ENCODE results near the gene RASA4. TPM values are rescaled to one million over a fixed set of nuclear protein-coding genes. Genes with fewer than 3 reads are reported as not detected.
A peak's percentile ranks its signal among the peaks of the same experiment; 100 is the strongest.
"Not testable (repeated sequence)": the region's sequence is repeated elsewhere in the genome, so short reads cannot be mapped to it uniquely, and the experiment has no call there.

RASA4 gene
- polyA plus RNA-seq (2012; rRNA removed): 29.2 and 31.7 TPM in 2 replicates
- polyA plus RNA-seq (2012; cell fraction: cytosol; rRNA removed): 9.6 and 18.6 TPM in 2 replicates
- polyA plus RNA-seq (2012; cell fraction: nucleus; rRNA removed): 139 and 250 TPM in 2 replicates

DNA sequence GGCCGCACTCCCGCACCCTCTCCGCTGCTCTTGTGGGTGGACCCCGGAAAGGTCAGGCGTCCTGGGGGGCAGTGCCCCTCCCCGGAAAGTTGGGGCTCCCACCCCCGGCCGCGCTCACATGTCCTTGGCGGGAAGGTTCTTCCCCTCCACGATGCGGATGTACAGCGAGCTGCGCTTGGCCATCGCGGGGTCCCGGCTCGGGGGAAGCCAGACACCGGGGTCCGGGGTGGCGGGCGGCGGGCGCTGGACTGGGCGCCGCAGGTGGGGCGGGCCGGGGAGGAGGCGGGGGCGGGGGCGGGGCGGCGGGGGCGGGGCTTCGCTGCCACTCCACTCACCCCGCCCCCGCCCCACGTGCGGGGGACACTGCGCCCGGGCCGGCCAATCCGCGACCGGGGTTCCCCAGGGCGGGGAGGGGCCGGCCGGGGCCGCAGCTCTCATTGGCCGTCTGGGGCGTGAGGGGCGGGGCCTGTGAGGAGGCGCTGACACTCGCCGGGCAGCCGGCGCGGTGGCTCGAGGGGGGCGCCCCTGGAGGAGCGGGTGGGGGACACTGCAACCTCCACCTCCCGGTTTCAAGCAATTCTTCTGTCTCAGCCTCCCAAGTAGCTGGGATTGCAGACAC is at the start of gene RASA4:
TSS of gene RASA4 (minus strand) at position 250 of the 619 bp plus-strand sequence. CDS start at position 183, 67 bp downstream.
- CTCF ChIA-PET; H4K20me1 ChIP-seq (ENCODE audit: insufficient read depth); H3K4me1 ChIP-seq (ENCODE audit: control insufficient read depth in 1 of 2, insufficient read depth in 2 of 2, low read depth in 1 of 2, low read length in 1 of 2); H3K27ac ChIP-seq (ENCODE audit: low read depth in 2 of 2, low read length in 1 of 2); POLR2A ChIA-PET; H3K36me3 ChIP-seq (replicated peaks in 1 of 2; ENCODE audit: control insufficient read depth in 1 of 2, insufficient read depth in 2 of 2, low read length in 1 of 2); H3F3A ChIP-seq (replicated peaks; ENCODE audit: insufficient read depth); H3K9me3 ChIP-seq; H3K27me3 ChIP-seq (ENCODE audit: insufficient read depth); DNase-seq; H2AFZ ChIP-seq (ENCODE audit: low read depth); H3K9me2 ChIP-seq; H3K79me2 ChIP-seq (ENCODE audit: insufficient read depth): not testable (repeated sequence)
- WGBS (ENCODE audit: low lambda C conversion rate): 2% methylated on average over 14 of the region's 62 CpGs
- peak within 1 kb of the TSS in 1 of 2 experiments; percentile 46; a peak in 2 of 4 replicates for H3K4me3 ChIP-seq (ENCODE audit: low read depth in 2 of 2, low read length in 1 of 2)
- peak within 1 kb of the TSS; percentile 55; the same call in 1 of the 2 replicates for H3K4me2 ChIP-seq
- H3K9ac ChIP-seq: peak within 1 kb of the TSS; percentile 43; the same call in 1 of the 2 replicates

DNA sequence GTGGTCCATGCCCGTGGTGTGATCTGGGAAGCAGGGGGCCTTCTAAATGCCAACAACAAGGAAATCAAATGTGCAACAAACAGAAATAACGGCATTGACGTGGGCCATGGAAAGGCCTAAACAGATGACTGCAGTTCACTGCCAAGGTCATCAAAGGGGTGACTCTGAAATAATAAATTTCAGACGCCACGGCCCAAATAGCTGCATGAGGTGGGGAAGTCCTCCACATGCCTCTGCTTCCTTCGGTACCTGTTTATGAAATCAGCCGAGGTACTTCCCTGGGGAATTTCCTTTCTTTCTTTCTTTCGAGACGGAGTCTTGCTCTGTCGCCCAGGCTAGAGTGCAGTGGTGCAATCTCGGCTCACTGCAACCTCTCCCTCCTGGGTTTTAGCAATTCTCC is 48.2 kb upstream of the RASA4 start:
- H3K27ac ChIP-seq (ENCODE audit: low read depth in 2 of 2, low read length in 1 of 2); CTCF ChIA-PET; H3K4me2 ChIP-seq; POLR2A ChIA-PET; H3K9me3 ChIP-seq; H3F3A ChIP-seq (replicated peaks; ENCODE audit: insufficient read depth); H3K4me1 ChIP-seq (ENCODE audit: control insufficient read depth in 1 of 2, insufficient read depth in 2 of 2, low read depth in 1 of 2, low read length in 1 of 2); H3K4me3 ChIP-seq (ENCODE audit: low read depth in 2 of 2, low read length in 1 of 2); H3K9me2 ChIP-seq; H3K79me2 ChIP-seq (ENCODE audit: insufficient read depth); H3K36me3 ChIP-seq (replicated peaks in 1 of 2; ENCODE audit: control insufficient read depth in 1 of 2, insufficient read depth in 2 of 2, low read length in 1 of 2); H3K9ac ChIP-seq; H2AFZ ChIP-seq (ENCODE audit: low read depth); H4K20me1 ChIP-seq (ENCODE audit: insufficient read depth); H3K27me3 ChIP-seq (ENCODE audit: insufficient read depth); DNase-seq: not testable (repeated sequence)
- WGBS (ENCODE audit: low lambda C conversion rate): 95% methylated on average over 8 of the region's 11 CpGs

DNA sequence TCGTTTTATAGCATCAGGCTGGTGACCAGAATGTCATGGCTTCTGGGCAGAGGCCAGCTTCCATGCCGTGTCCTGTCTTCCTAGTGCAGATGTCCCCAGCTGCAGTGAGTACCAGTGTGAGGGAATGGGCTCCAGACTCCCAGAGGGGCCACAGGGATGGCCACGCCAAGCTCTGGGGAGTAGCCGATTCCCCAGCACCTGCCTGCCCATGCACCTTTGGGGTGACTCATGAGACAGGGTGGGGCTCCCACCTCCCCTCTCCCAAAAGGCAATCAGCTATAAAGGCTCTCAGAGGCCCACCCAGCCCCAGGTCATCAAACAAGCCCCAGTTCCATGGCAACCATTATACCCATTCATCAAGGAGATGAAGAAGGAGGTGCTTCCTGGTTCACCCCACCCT is 33.4 kb upstream of the RASA4 start, which contains the start of gene SPDYE2B:
TSS of gene SPDYE2B (plus strand) at position 396 of the 400 bp plus-strand sequence. CDS start 2,030 bp downstream, outside the sequence.
- H3K4me2 ChIP-seq; DNase-seq; H3K36me3 ChIP-seq (replicated peaks in 1 of 2; ENCODE audit: control insufficient read depth in 1 of 2, insufficient read depth in 2 of 2, low read length in 1 of 2); H3K9me2 ChIP-seq; H3K4me1 ChIP-seq (ENCODE audit: control insufficient read depth in 1 of 2, insufficient read depth in 2 of 2, low read depth in 1 of 2, low read length in 1 of 2); H3K27ac ChIP-seq (ENCODE audit: low read depth in 2 of 2, low read length in 1 of 2); H3K27me3 ChIP-seq (ENCODE audit: insufficient read depth); H3K4me3 ChIP-seq (ENCODE audit: low read depth in 2 of 2, low read length in 1 of 2); H3K79me2 ChIP-seq (ENCODE audit: insufficient read depth); H2AFZ ChIP-seq (ENCODE audit: low read depth); H3K9me3 ChIP-seq; H3F3A ChIP-seq (replicated peaks; ENCODE audit: insufficient read depth); H3K9ac ChIP-seq; H4K20me1 ChIP-seq (ENCODE audit: insufficient read depth); POLR2A ChIA-PET; CTCF ChIA-PET: not testable (repeated sequence)
- WGBS (ENCODE audit: low lambda C conversion rate): no CpG with 5 or more reads among the region's 4 CpGs

DNA sequence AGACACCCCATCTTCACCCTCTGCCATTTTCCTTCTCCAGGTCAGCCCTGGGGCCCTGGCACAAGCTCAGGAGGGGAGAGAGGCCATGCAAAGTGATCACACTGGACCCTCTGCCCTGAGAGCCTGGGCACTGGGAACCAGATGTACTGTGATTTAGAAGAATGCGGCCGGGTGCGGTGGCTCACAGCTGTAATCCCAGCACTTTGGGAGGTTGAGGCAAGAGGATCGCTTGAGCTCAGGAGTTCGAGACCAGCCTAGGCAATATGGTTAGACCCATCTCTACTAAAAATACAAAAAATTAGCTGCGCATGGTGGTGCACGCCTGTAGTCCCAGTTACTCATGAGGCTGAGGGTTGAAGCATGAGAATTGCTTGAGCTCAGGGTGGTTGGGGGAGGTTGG is 31.3 kb upstream of the RASA4 start:
- H3K9me3 ChIP-seq; H3K4me3 ChIP-seq (ENCODE audit: low read depth in 2 of 2, low read length in 1 of 2); POLR2A ChIA-PET; H3K9ac ChIP-seq; DNase-seq; H3K4me2 ChIP-seq; H3K9me2 ChIP-seq; H4K20me1 ChIP-seq (ENCODE audit: insufficient read depth); CTCF ChIA-PET; H3K79me2 ChIP-seq (ENCODE audit: insufficient read depth); H3K36me3 ChIP-seq (replicated peaks in 1 of 2; ENCODE audit: control insufficient read depth in 1 of 2, insufficient read depth in 2 of 2, low read length in 1 of 2); H3F3A ChIP-seq (replicated peaks; ENCODE audit: insufficient read depth); H3K27ac ChIP-seq (ENCODE audit: low read depth in 2 of 2, low read length in 1 of 2); H3K4me1 ChIP-seq (ENCODE audit: control insufficient read depth in 1 of 2, insufficient read depth in 2 of 2, low read depth in 1 of 2, low read length in 1 of 2); H3K27me3 ChIP-seq (ENCODE audit: insufficient read depth); H2AFZ ChIP-seq (ENCODE audit: low read depth): not testable (repeated sequence)
- 97% methylated on average over 7 of the region's 7 CpGs for WGBS (ENCODE audit: low lambda C conversion rate)

DNA sequence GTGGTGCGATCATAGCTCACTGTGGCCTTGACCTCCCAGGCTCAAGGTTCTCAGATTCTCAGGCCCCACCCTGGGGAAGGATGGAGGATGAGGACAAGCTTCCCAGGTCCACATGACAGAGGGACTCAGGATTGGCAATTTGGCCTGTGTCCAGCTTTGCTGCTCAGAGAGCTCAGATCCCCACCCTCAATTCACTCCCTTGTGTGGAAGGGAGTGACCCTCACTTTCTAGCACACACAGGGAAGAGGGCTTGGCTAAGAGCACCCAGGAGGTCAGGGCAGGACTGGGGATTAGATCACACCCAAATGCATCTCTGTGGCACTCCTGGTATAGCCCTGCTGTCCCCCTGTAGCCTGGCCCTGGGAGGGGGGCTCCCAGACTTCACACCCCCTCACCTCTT is 26.8 kb upstream of the RASA4 start:
- no CpG with 5 or more reads among the region's 1 CpG for WGBS (ENCODE audit: low lambda C conversion rate)
- H3K27me3 ChIP-seq (ENCODE audit: insufficient read depth): not testable (repeated sequence)

DNA sequence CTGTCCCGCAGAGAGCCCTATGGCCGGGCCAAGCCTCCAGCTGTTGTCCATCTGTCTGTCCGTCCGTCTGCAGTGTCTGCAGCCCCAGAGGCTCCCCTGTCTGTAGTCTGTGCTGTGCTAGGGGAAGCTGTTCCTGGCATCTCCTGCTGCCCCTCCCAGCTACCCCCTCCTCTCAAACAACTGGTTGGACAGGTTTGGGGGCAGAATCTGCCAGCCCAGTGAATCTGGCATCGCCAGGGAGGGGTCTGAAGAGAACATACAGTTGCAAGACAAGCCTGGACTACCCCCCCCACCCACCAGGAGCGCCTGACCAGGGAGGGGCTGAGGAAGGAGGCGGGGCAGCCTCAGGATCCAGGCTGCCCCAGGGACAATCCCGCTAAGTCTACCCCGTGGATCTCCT is 26.1 kb upstream of the RASA4 start, which contains the start of gene UPK3BL1:
TSS of gene UPK3BL1 (minus strand) at position 101 of the 400 bp plus-strand sequence. CDS start at position 51, 50 bp downstream.
- H3K9ac ChIP-seq; DNase-seq; H3K9me2 ChIP-seq; H3K4me1 ChIP-seq (ENCODE audit: control insufficient read depth in 1 of 2, insufficient read depth in 2 of 2, low read depth in 1 of 2, low read length in 1 of 2); H3K4me3 ChIP-seq (ENCODE audit: low read depth in 2 of 2, low read length in 1 of 2); CTCF ChIA-PET; H3K4me2 ChIP-seq; POLR2A ChIA-PET; H3K9me3 ChIP-seq; H3K79me2 ChIP-seq (ENCODE audit: insufficient read depth); H4K20me1 ChIP-seq (ENCODE audit: insufficient read depth); H3K27ac ChIP-seq (ENCODE audit: low read depth in 2 of 2, low read length in 1 of 2); H2AFZ ChIP-seq (ENCODE audit: low read depth); H3K36me3 ChIP-seq (replicated peaks in 1 of 2; ENCODE audit: control insufficient read depth in 1 of 2, insufficient read depth in 2 of 2, low read length in 1 of 2); H3K27me3 ChIP-seq (ENCODE audit: insufficient read depth); H3F3A ChIP-seq (replicated peaks; ENCODE audit: insufficient read depth): not testable (repeated sequence)
- WGBS (ENCODE audit: low lambda C conversion rate): no CpG with 5 or more reads among the region's 9 CpGs

More for the DNA sequence above, 26.8 kb upstream of the RASA4 start:
- H3K9me2 ChIP-seq; H3K4me3 ChIP-seq (ENCODE audit: low read depth in 2 of 2, low read length in 1 of 2); H3F3A ChIP-seq (replicated peaks; ENCODE audit: insufficient read depth); H3K9me3 ChIP-seq; H3K9ac ChIP-seq; H4K20me1 ChIP-seq (ENCODE audit: insufficient read depth); CTCF ChIA-PET; H3K4me2 ChIP-seq; H3K27ac ChIP-seq (ENCODE audit: low read depth in 2 of 2, low read length in 1 of 2); H3K4me1 ChIP-seq (ENCODE audit: control insufficient read depth in 1 of 2, insufficient read depth in 2 of 2, low read depth in 1 of 2, low read length in 1 of 2); H3K36me3 ChIP-seq (replicated peaks in 1 of 2; ENCODE audit: control insufficient read depth in 1 of 2, insufficient read depth in 2 of 2, low read length in 1 of 2); H2AFZ ChIP-seq (ENCODE audit: low read depth); POLR2A ChIA-PET; H3K79me2 ChIP-seq (ENCODE audit: insufficient read depth); DNase-seq: not testable (repeated sequence)
